Gastrocnemius medialis (tissue), 4 donors: Measurements from ENCODE around the gene CTTNBP2.

Source experiments
- POLR2A ChIP-seq, 2 donors: fragments of 450-650 bp; IDR thresholded peaks; one replicate each; pipeline ENCODE4 v1.6.1; 2017; ENCODE audit warnings: antibody characterized with exemption in 2 of 2, mild to moderate bottlenecking in 2 of 2, moderate library complexity in 2 of 2
- TF ChIP-seq, protein P1 (sequence below), 5 experiments: fragments of 450-650 bp in 3 of 5; fragments of 200-600 bp in 2 of 5; sonication (generic) in 2 of 5; IDR thresholded peaks in 4 of 5; conservative IDR thresholded peaks in 1 of 5; 1 replicate in 4 of 5; 2 replicates in 1 of 5; pipeline ENCODE4 v1.5.1; 2016 to 2019; ENCODE audit warnings: antibody characterized with exemption in 5 of 5, mild to moderate bottlenecking in 3 of 5, moderate library complexity in 3 of 5

DNA sequence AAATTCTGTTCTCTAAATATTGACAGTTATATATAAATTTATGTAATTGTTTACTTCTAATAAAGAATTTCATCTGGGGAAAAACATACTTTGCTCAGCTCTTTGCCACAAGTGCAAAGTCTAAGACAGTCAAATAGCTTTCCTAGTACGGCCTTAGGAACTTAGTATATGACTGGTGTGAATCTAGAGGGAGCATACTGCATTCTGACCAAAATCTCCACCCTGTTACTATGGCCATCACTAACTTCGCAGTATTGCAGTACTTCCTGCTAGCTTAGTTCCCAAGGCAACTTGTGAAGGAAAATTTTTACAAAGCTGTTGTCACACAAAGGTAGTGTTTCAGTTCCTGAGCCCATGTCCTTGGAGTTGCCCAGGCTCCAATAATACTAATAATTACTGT is 211.9 kb downstream of the CTTNBP2 start:
- TF ChIP-seq POLR2A (IDR thresholded peaks at IDR 0.05): no peak
- TF ChIP-seq, protein P1, sequence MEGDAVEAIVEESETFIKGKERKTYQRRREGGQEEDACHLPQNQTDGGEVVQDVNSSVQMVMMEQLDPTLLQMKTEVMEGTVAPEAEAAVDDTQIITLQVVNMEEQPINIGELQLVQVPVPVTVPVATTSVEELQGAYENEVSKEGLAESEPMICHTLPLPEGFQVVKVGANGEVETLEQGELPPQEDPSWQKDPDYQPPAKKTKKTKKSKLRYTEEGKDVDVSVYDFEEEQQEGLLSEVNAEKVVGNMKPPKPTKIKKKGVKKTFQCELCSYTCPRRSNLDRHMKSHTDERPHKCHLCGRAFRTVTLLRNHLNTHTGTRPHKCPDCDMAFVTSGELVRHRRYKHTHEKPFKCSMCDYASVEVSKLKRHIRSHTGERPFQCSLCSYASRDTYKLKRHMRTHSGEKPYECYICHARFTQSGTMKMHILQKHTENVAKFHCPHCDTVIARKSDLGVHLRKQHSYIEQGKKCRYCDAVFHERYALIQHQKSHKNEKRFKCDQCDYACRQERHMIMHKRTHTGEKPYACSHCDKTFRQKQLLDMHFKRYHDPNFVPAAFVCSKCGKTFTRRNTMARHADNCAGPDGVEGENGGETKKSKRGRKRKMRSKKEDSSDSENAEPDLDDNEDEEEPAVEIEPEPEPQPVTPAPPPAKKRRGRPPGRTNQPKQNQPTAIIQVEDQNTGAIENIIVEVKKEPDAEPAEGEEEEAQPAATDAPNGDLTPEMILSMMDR (IDR thresholded peaks at IDR 0.05 in 4 of 5, conservative IDR thresholded peaks at IDR 0.05 in 1 of 5): no peak
